Loucy (cell line): ENCODE results near the gene RPS19.

ENCODE experiments used
- EZH2phosphoT487 ChIP-seq: fragments of 200-600 bp; IDR thresholded peaks from 2 replicates; pipeline ENCODE4 v1.6.1; 2018; ENCODE audit warnings: antibody characterized with exemption, mild to moderate bottlenecking, moderate library complexity, borderline replicate concordance
- TF ChIP-seq, protein P1 (sequence below): fragments of 200-600 bp; sonication (generic); conservative IDR thresholded peaks from 2 replicates; pipeline ENCODE4 v1.5.1; 2014; ENCODE audit warnings: mild to moderate bottlenecking, antibody characterized with exemption, low read length

DNA sequence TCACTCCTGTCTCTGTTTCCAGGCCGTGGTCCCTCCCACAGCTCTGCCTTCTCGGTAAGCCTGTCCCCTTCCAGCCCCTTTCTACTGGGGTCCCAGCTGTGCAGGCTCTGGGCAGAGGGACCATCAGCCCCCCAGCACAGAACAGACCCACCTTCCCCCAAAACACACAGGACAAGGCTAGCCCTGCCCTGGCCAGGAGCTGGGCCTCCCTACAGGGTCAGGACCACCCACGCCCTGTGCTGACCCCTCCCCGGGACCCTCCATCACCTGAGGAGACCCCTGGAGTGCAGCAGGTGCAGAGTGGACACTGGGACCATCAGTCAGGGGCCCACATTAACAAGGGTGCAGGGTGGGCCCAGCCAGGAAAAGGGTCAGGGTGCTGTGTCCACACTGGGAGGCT is 49.8 kb upstream of the RPS19 start:
- TF ChIP-seq, protein P1, sequence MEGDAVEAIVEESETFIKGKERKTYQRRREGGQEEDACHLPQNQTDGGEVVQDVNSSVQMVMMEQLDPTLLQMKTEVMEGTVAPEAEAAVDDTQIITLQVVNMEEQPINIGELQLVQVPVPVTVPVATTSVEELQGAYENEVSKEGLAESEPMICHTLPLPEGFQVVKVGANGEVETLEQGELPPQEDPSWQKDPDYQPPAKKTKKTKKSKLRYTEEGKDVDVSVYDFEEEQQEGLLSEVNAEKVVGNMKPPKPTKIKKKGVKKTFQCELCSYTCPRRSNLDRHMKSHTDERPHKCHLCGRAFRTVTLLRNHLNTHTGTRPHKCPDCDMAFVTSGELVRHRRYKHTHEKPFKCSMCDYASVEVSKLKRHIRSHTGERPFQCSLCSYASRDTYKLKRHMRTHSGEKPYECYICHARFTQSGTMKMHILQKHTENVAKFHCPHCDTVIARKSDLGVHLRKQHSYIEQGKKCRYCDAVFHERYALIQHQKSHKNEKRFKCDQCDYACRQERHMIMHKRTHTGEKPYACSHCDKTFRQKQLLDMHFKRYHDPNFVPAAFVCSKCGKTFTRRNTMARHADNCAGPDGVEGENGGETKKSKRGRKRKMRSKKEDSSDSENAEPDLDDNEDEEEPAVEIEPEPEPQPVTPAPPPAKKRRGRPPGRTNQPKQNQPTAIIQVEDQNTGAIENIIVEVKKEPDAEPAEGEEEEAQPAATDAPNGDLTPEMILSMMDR: no peak
- TF ChIP-seq EZH2phosphoT487: no peak
